Natural killer cell (primary cell): Measurements from ENCODE around the gene CYP2U1. TPM values are rescaled to one million over a fixed set of nuclear protein-coding genes. Genes with fewer than 3 reads are reported as not detected.

Source experiments
- ATAC-seq, 3 donors: fragments of 150-1000 bp in 2 of 3; fragments of 200-7000 bp in 1 of 3; cut with Tn5 transposase; 1 replicate in 1 of 3; 2 replicates in 2 of 3; pipeline ENCODE4 v1.10.0; 2021; ENCODE audit warnings: mild to moderate bottlenecking in 2 of 3, moderate library complexity in 2 of 3
- DNase-seq, 2 donors: peaks; one replicate each; pipeline versions ENCODE4 v3.0.0 to v3.0.0-alpha.2; 2013 to 2021; ENCODE audit warnings: mixed read lengths in 1 of 2
- H3K27ac ChIP-seq: one replicate; pipeline ENCODE4 v1.5.1; 2013; ENCODE audit warnings: mild to moderate bottlenecking, low read length
- H3K27me3 ChIP-seq: one replicate; pipeline ENCODE4 v1.6.1; 2013; ENCODE audit warnings: low read length; ENCODE audit not compliant: control insufficient read depth, insufficient read depth
- H3K36me3 ChIP-seq: one replicate; pipeline ENCODE4 v1.6.1; 2013; ENCODE audit warnings: low read length; ENCODE audit not compliant: control insufficient read depth, insufficient read depth
- H3K4me1 ChIP-seq: one replicate; pipeline ENCODE4 v1.6.1; 2013; ENCODE audit warnings: low read length; ENCODE audit not compliant: control insufficient read depth, insufficient read depth
- H3K4me3 ChIP-seq: one replicate; pipeline ENCODE4 v1.5.1; 2013; ENCODE audit warnings: low read length
- H3K9me3 ChIP-seq: one replicate; pipeline ENCODE4 v1.6.1; 2013; ENCODE audit warnings: low read length; ENCODE audit not compliant: control insufficient read depth, insufficient read depth
- H3K27ac Mint-ChIP-seq, 2 donors: one replicate each; pipeline ENCODE4 v1.8.0; 2022; ENCODE audit warnings: mild to moderate bottlenecking in 2 of 2, mixed read lengths in 2 of 2, moderate library complexity in 1 of 2
- H3K27me3 Mint-ChIP-seq, 2 donors: one replicate each; pipeline ENCODE4 v1.8.0; 2022; ENCODE audit warnings: low read depth in 2 of 2, mixed read lengths in 2 of 2
- H3K36me3 Mint-ChIP-seq: one replicate; pipeline ENCODE4 v1.8.0; 2022; ENCODE audit warnings: mixed read lengths
- H3K4me1 Mint-ChIP-seq, 2 donors: one replicate each; pipeline ENCODE4 v1.8.0; 2022; ENCODE audit warnings: mixed read lengths in 2 of 2
- H3K4me3 Mint-ChIP-seq: one replicate; pipeline ENCODE4 v1.8.0; 2022; ENCODE audit warnings: mild to moderate bottlenecking, moderate library complexity, mixed read lengths
- H3K9me3 Mint-ChIP-seq, 2 donors: one replicate each; pipeline ENCODE4 v1.8.0; 2022; ENCODE audit warnings: mixed read lengths in 2 of 2
- WGBS: methylation state at CpG from one replicate; pipeline ENCODE4 v1.1.7; 2013; ENCODE audit warnings: missing lambda C conversion rate; ENCODE audit not compliant: insufficient coverage; 5-methylcytosine and 5-hydroxymethylcytosine counted together
- intact Hi-C: fragments of 100-400 bp; cut with micrococcal nuclease; formaldehyde crosslinking; loops from one replicate; pipeline ENCODE4 v1.14.2; 2022
- total RNA-seq, 4 donors: library from RNA; stranded (reverse); fragments of 120-200 nt in 1 of 4; gene quantifications; one replicate each; pipeline versions ENCODE4 v1.2.3 to v1.2.4, GENCODE V29; 2013 to 2022
- TF ChIP-seq, protein P1 (sequence below): fragments of 200-600 bp; IDR thresholded peaks from one replicate; pipeline ENCODE4 v1.8.0; 2022; ENCODE audit warnings: antibody characterized with exemption

CYP2U1 gene
- total RNA-seq, 3 donors from 2014 or later (not counting 1 experiment from before 2014, with no cell fraction given) = 2.5 to 4.5 (median 3.4) TPM

DNA sequence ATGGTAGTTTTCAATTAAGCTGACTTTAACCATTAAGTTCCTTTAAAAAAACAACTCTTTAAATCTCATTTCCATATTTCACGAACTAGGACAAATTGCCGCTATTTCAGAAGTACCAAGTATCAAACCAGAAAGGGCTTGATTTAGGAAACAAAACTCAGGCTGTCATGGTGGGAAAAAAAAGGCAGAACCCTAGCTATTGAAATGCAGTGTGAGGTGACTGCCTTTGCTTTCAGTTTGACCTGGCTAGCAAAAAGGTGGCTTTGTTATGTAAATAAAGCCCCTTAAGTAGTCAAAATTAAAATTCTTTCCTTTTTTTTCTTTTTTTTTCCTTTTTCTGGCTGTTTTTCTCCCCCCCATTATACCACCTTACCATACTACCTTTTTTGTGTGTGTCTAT, 40.6 kb upstream of the CYP2U1 start:
- no peaks in the 10 kb centered on the region for H3K36me3 Mint-ChIP-seq
- H3K4me3 Mint-ChIP-seq = no peak overlapping the region
- DNase-seq (no peak), ATAC-seq (no peak)
- H3K27me3 Mint-ChIP-seq = peaks cover 0 to 3% of the 10 kb centered on the region in 2 donors
- no peak overlapping the region for H3K27ac ChIP-seq
- no peaks in the 10 kb centered on the region for H3K36me3 ChIP-seq
- intact Hi-C loops = no loop called here
- H3K4me1 ChIP-seq = no peaks in the 10 kb centered on the region
- whole genome bisulfite sequencing = 88% methylated on average over 2 of the region's 2 CpGs
- TF ChIP-seq, protein P1, sequence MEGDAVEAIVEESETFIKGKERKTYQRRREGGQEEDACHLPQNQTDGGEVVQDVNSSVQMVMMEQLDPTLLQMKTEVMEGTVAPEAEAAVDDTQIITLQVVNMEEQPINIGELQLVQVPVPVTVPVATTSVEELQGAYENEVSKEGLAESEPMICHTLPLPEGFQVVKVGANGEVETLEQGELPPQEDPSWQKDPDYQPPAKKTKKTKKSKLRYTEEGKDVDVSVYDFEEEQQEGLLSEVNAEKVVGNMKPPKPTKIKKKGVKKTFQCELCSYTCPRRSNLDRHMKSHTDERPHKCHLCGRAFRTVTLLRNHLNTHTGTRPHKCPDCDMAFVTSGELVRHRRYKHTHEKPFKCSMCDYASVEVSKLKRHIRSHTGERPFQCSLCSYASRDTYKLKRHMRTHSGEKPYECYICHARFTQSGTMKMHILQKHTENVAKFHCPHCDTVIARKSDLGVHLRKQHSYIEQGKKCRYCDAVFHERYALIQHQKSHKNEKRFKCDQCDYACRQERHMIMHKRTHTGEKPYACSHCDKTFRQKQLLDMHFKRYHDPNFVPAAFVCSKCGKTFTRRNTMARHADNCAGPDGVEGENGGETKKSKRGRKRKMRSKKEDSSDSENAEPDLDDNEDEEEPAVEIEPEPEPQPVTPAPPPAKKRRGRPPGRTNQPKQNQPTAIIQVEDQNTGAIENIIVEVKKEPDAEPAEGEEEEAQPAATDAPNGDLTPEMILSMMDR = no peak
- H3K9me3 ChIP-seq = no peaks in the 10 kb centered on the region
- no peak overlapping the region for H3K27ac Mint-ChIP-seq
- H3K4me3 ChIP-seq = no peak overlapping the region
- H3K9me3 Mint-ChIP-seq = no peaks in the 10 kb centered on the region
- no peaks in the 10 kb centered on the region for H3K4me1 Mint-ChIP-seq
- H3K27me3 ChIP-seq = no peaks in the 10 kb centered on the region

- no peaks in the 10 kb centered on the region for H3K36me3 Mint-ChIP-seq
- TF ChIP-seq, protein P1 = no peak
- Histone ChIP-seq H3K4me1 (no peaks in the 10 kb centered on the region), H3K4me3 (no peak overlapping the region), H3K9me3 (no peaks in the 10 kb centered on the region), H3K36me3 (no peaks in the 10 kb centered on the region), H3K27ac (no peak overlapping the region), H3K27me3 (no peaks in the 10 kb centered on the region)
- H3K4me3 Mint-ChIP-seq = no peak overlapping the region
- no peaks in the 10 kb centered on the region for H3K9me3 Mint-ChIP-seq
- no peak for ATAC-seq
- H3K27me3 Mint-ChIP-seq = peaks cover 0 to 3% of the 10 kb centered on the region in 2 donors
- DNase-seq = no peak
- intact Hi-C loops = no loop called here
- no peaks in the 10 kb centered on the region for H3K4me1 Mint-ChIP-seq
- no peak overlapping the region for H3K27ac Mint-ChIP-seq
Measured at GRCh38 chr4:107891299-107891698, 40.0 kb upstream of the CYP2U1 start.

DNA sequence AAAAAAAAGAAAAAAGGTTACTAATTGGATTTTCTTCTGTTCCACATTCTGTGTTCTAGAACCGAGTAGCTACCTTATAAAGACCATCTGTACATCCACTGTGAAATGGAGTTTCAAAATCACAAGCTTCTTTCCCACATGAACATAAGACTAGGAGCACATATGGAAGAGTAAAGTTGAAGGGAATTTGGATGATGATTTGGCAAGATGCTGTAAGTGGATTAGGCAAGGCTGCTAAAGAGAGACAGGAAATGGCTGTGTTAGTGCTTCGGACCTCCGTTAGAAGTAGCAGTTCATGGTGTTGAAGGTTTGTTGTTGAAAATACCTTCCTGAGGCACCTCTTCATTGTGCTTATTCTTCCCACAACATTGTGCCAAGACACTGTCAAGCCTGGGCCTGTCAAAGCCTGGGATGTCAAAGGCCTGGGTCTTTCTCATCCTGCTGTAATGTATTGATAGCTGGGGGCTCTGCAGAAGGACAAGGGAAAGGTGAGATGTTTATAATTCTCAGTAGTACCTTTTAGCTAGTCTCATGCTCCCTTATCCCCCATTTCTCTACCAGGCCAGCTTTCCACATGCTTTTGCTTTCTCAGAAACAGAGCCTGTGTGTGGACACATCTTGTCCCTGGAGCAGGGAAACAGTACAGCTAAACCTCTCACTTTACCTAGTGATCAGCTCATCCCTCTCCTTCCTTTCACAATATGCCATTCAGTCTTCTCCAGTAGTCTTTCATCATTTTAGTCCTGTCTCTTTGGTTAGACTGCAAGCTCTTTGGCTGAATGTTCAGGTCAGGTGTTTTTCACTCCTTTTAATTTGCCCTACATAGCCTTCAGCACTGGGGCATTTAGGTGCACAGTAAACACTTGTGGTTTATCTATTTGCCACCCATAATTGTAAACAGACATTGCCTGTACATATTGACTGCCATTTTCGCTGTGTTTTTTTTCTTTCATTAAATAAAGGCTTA, 37.9 kb upstream of the CYP2U1 start:
- H3K4me3 Mint-ChIP-seq = no peak overlapping the region
- no peak overlapping the region for H3K4me3 ChIP-seq
- DNase-seq (no peak), ATAC-seq (no peak)
- H3K36me3 ChIP-seq = no peaks in the 10 kb centered on the region
- no peak overlapping the region for H3K27ac ChIP-seq
- H3K9me3 ChIP-seq = no peaks in the 10 kb centered on the region
- TF ChIP-seq, protein P1 = no peak
- no peaks in the 10 kb centered on the region for H3K9me3 Mint-ChIP-seq
- no peak overlapping the region for H3K27ac Mint-ChIP-seq
- WGBS = 83% methylated on average over 3 of the region's 4 CpGs
- no peaks in the 10 kb centered on the region for H3K4me1 Mint-ChIP-seq
- no peaks in the 10 kb centered on the region for H3K27me3 ChIP-seq
- peaks cover 0 to 3% of the 10 kb centered on the region in 2 donors for H3K27me3 Mint-ChIP-seq
- intact Hi-C loops = no loop called here
- no peaks in the 10 kb centered on the region for H3K4me1 ChIP-seq
- H3K36me3 Mint-ChIP-seq = no peaks in the 10 kb centered on the region
